HG02870 (cell line): ENCODE data around the gene SYTL5.
"Not testable (repeated sequence)": the region's sequence is repeated elsewhere in the genome, so short reads cannot be mapped to it uniquely, and the experiment has no call there.

Experiments
- ATAC-seq: cut with Tn5 transposase; IDR thresholded peaks from one replicate; pipeline ENCODE4 v1.9.1; 2021; ENCODE audit warnings: mild to moderate bottlenecking, moderate library complexity; ENCODE audit not compliant: unreplicated experiment

The SYTL5 gene

GRCh38 chrX:38006291-38006690 is at the start of gene SYTL5:
TSS of gene SYTL5 (plus strand) at chrX:38006553. CDS start at chrX:38033890, 27,337 bp downstream.
- ATAC-seq: no peak

- no peak for ATAC-seq
Measured at GRCh38 chrX:37958525-37959211, 47.7 kb upstream of the SYTL5 start.

- no peak for ATAC-seq
Measured at GRCh38 chrX:37959212-37960021, 46.9 kb upstream of the SYTL5 start.

- ATAC-seq: no peak
Measured at GRCh38 chrX:37961118-37961517, 45.2 kb upstream of the SYTL5 start.

GRCh38 chrX:37967714-37968113 is 38.6 kb upstream of the SYTL5 start:
- ATAC-seq: no peak

GRCh38 chrX:37975421-37975820 is 30.9 kb upstream of the SYTL5 start:
- no peak for ATAC-seq

- no peak for ATAC-seq
Measured at GRCh38 chrX:37976153-37976552, 30.2 kb upstream of the SYTL5 start.

- ATAC-seq: no peak
Measured at GRCh38 chrX:37984880-37985279, 21.5 kb upstream of the SYTL5 start.

GRCh38 chrX:37986893-37987292 is 19.5 kb upstream of the SYTL5 start:
- no peak for ATAC-seq

GRCh38 chrX:37989304-37989703 is 17.0 kb upstream of the SYTL5 start:
- no peak for ATAC-seq

- not testable (repeated sequence) for ATAC-seq
Measured at GRCh38 chrX:37991303-37991702, 15.1 kb upstream of the SYTL5 start.

- ATAC-seq: no peak
Measured at GRCh38 chrX:37993176-37993575, 13.2 kb upstream of the SYTL5 start.

- ATAC-seq: no peak
Measured at GRCh38 chrX:37993837-37994619, 12.3 kb upstream of the SYTL5 start.

GRCh38 chrX:37995428-37995827 is 10.9 kb upstream of the SYTL5 start:
- no peak for ATAC-seq

GRCh38 chrX:37997096-37997495 is 9.3 kb upstream of the SYTL5 start:
- ATAC-seq: no peak

- no peak for ATAC-seq
Measured at GRCh38 chrX:37998586-37999262, 7.6 kb upstream of the SYTL5 start.

- ATAC-seq: no peak
Measured at GRCh38 chrX:38000706-38001105, 5.6 kb upstream of the SYTL5 start.

GRCh38 chrX:38004046-38004445 is 2.3 kb upstream of the SYTL5 start:
- no peak for ATAC-seq

GRCh38 chrX:38006778-38007177 is 425 bp downstream of the SYTL5 start:
- ATAC-seq: no peak

- ATAC-seq: no peak
Measured at GRCh38 chrX:38008658-38009057, 2.3 kb downstream of the SYTL5 start.

GRCh38 chrX:38009641-38010040 is 3.3 kb downstream of the SYTL5 start:
- no peak for ATAC-seq
